CD14-positive monocyte (primary cell): ENCODE data around the gene NUDCD3. TPM values are rescaled to one million over a fixed set of nuclear protein-coding genes. Genes with fewer than 3 reads are reported as not detected.

Experiments
- DNase-seq, 3 donors: peaks; one replicate each; pipeline ENCODE4 v3.0.0-alpha.2; 2011 to 2022
- H2AFZ ChIP-seq: 2 replicates; pipeline ENCODE4 v1.6.0; 2012; ENCODE audit warnings: mild to moderate bottlenecking, low read depth, low read length, inconsistent platforms; ENCODE audit not compliant: insufficient read depth, poor library complexity, severe bottlenecking
- H3K27ac ChIP-seq, 2 donors: 1 replicate in 1 of 2; 2 replicates in 1 of 2; pipeline ENCODE4 v1.5.1; 2012 to 2013; ENCODE audit warnings: low read length in 2 of 2, control low read depth in 1 of 2, inconsistent platforms in 1 of 2, low read depth in 1 of 2, mild to moderate bottlenecking in 1 of 2
- H3K27me3 ChIP-seq, 2 donors: one replicate each; pipeline versions ENCODE4 v1.6.0 to v1.6.1; 2011 to 2013; ENCODE audit warnings: low read length in 2 of 2; ENCODE audit not compliant: control insufficient read depth in 2 of 2, insufficient read depth in 2 of 2
- H3K36me3 ChIP-seq, 2 donors: replicated peaks in 1 of 2; 1 replicate in 1 of 2; 2 replicates in 1 of 2; pipeline versions ENCODE4 v1.5.1 to v1.6.1; 2012 to 2013; ENCODE audit warnings: low read length in 2 of 2, control low read depth in 1 of 2, inconsistent platforms in 1 of 2, mild to moderate bottlenecking in 1 of 2; ENCODE audit not compliant: insufficient read depth in 2 of 2, control insufficient read depth in 1 of 2
- H3K4me1 ChIP-seq, 2 donors: 1 replicate in 1 of 2; 2 replicates in 1 of 2; pipeline versions ENCODE4 v1.5.1 to v1.6.1; 2012 to 2013; ENCODE audit warnings: low read length in 2 of 2, control low read depth in 1 of 2, inconsistent platforms in 1 of 2, mild to moderate bottlenecking in 1 of 2, moderate library complexity in 1 of 2; ENCODE audit not compliant: insufficient read depth in 2 of 2, control insufficient read depth in 1 of 2
- H3K4me2 ChIP-seq: replicated peaks from 2 replicates; pipeline ENCODE3; 2012; ENCODE audit warnings: low read length, moderate library complexity, mild to moderate bottlenecking; ENCODE audit not compliant: poor library complexity, severe bottlenecking; ENCODE audit errors: extremely low read depth
- H3K4me3 ChIP-seq, 3 experiments: fragments of 200-600 bp in 1 of 3; sonication (generic) in 1 of 3; replicated peaks in 1 of 3; 1 replicate in 2 of 3; 2 replicates in 1 of 3; pipeline ENCODE4 v1.5.1; 2011 to 2013; ENCODE audit warnings: low read length in 3 of 3, mild to moderate bottlenecking in 3 of 3, control low read depth in 2 of 3, low read depth in 2 of 3, inconsistent platforms in 1 of 3, moderate library complexity in 1 of 3
- H3K79me2 ChIP-seq: 2 replicates; pipeline ENCODE4 v1.6.0; 2012; ENCODE audit warnings: mild to moderate bottlenecking, control low read depth, inconsistent platforms, low read length, moderate library complexity; ENCODE audit not compliant: insufficient read depth
- H3K9ac ChIP-seq: 2 replicates; pipeline ENCODE4 v1.6.0; 2017; ENCODE audit warnings: low read length, mild to moderate bottlenecking; ENCODE audit not compliant: insufficient read depth, poor library complexity, severe bottlenecking
- H3K9me3 ChIP-seq, 2 donors: replicated peaks in 1 of 2; 1 replicate in 1 of 2; 2 replicates in 1 of 2; pipeline versions ENCODE4 v1.5.1 to v1.6.1; 2012 to 2013; ENCODE audit warnings: low read length in 2 of 2, control low read depth in 1 of 2; ENCODE audit not compliant: control insufficient read depth in 1 of 2, insufficient read depth in 1 of 2
- H4K20me1 ChIP-seq: 2 replicates; pipeline ENCODE4 v1.6.0; 2012; ENCODE audit warnings: mild to moderate bottlenecking, low read length, control low read depth, moderate library complexity; ENCODE audit not compliant: insufficient read depth
- H3K27ac Mint-ChIP-seq, 7 donors: one replicate each; pipeline ENCODE4 v1.8.0; 2020; ENCODE audit warnings: mild to moderate bottlenecking in 7 of 7, mixed read lengths in 7 of 7, moderate library complexity in 6 of 7, inconsistent platforms in 2 of 7
- H3K27me3 Mint-ChIP-seq, 3 donors: one replicate each; pipeline ENCODE4 v1.8.0; 2021 to 2022; ENCODE audit warnings: low read depth in 3 of 3, mild to moderate bottlenecking in 3 of 3, mixed read lengths in 3 of 3, moderate library complexity in 3 of 3, inconsistent platforms in 1 of 3
- H3K36me3 Mint-ChIP-seq, 2 donors: one replicate each; pipeline ENCODE4 v1.8.0; 2020; ENCODE audit warnings: mixed read lengths in 2 of 2, inconsistent platforms in 1 of 2, mild to moderate bottlenecking in 1 of 2
- H3K4me1 Mint-ChIP-seq: one replicate; pipeline ENCODE4 v1.8.0; 2020; ENCODE audit warnings: mild to moderate bottlenecking, mixed read lengths
- H3K4me3 Mint-ChIP-seq, 2 donors: one replicate each; pipeline ENCODE4 v1.8.0; 2020; ENCODE audit warnings: mild to moderate bottlenecking in 2 of 2, mixed read lengths in 2 of 2, moderate library complexity in 1 of 2
- H3K9me3 Mint-ChIP-seq, 7 donors: one replicate each; pipeline ENCODE4 v1.8.0; 2020 to 2022; ENCODE audit warnings: mixed read lengths in 7 of 7, mild to moderate bottlenecking in 6 of 7, moderate library complexity in 6 of 7, inconsistent platforms in 2 of 7
- WGBS: methylation state at CpG from one replicate; pipeline ENCODE4 v1.1.5; 2013; ENCODE audit warnings: missing lambda C conversion rate; ENCODE audit not compliant: insufficient coverage; 5-methylcytosine and 5-hydroxymethylcytosine counted together
- intact Hi-C, 2 donors: fragments of 100-400 bp; cut with micrococcal nuclease; formaldehyde crosslinking; loops; one replicate each; pipeline versions ENCODE4 v1.15.0 to v1.15.1; 2023
- polyA plus RNA-seq, 3 donors: library from polyadenylated mRNA; depleted of rRNA in 1 of 3; unstranded in 2 of 3; stranded (reverse) in 1 of 3; fragments of 300-500 nt in 2 of 3; fragments of >200 nt in 1 of 3; fragmentation: Illumina TruSeq in 2 of 3; gene quantifications; 1 replicate in 2 of 3; 2 replicates in 1 of 3; pipeline ENCODE4 v1.2.3, GENCODE V29; 2012 to 2021
- TF ChIP-seq, protein P1 (sequence below): fragments of 200-600 bp; IDR thresholded peaks from one replicate; pipeline ENCODE4 v1.8.0; 2022; ENCODE audit warnings: antibody characterized with exemption, mild to moderate bottlenecking

The NUDCD3 gene
- polyA plus RNA-seq, 3 donors = 13.6 to 26.5 (median 21.6) TPM

DNA sequence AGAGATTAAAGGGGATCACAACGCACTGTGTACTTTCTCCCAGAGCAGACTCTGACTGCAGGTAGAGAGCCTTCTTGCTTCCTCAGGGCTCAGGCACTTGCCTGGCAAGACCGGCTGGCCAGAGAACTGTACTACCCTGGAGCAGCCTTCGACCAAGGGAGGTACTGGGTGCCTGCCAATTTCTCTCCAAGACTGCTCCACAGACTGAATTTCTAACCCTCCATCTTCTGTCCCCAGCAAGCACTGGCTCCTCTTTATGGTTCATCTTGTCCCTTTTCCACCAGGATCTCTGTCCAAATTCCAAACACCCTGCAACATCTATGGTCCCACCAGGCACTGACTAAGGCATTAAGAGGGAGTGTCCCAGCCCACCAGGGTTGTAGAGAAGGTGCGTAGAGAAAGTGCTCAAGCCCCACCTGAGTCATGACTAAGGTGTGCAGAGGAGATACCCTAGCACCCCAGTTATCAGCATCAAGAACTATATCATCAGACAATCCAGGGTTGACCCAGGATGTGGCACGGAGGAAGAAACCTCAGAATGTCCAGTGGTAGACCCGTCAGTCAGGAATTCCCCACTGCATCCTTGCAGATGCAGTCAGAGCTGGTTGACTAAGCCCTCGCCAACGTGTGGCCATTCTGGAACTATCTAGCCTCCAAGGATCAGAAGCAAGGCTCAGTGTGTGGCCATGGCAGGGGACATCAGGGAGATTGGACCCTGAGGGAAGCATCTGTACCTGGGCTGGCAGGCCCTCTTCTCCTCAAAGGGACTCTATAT is 104.1 kb downstream of the NUDCD3 start:
- H3K9me3 Mint-ChIP-seq = no peaks in the 10 kb centered on the region
- Histone ChIP-seq H3K9me3 (no peaks in the 10 kb centered on the region), H3K27ac (no peak overlapping the region), H3K27me3 (no peaks in the 10 kb centered on the region), H3K9ac (no peak overlapping the region), H3K36me3 (peaks cover 63 to 90% of the 10 kb centered on the region in 2 donors), H3K4me3 (no peak overlapping the region), H3K79me2 (no peaks in the 10 kb centered on the region), H3K4me2 (no peak overlapping the region), H4K20me1 (no peaks in the 10 kb centered on the region), H2AFZ (no peak overlapping the region), H3K4me1 (no peaks in the 10 kb centered on the region)
- H3K4me3 Mint-ChIP-seq = no peak overlapping the region
- no peak for DNase-seq
- intact Hi-C loops = no loop called here
- H3K27ac Mint-ChIP-seq = peak overlapping the region in 4 of 7 donors; percentile 10 to 23 (median 12)
- TF ChIP-seq, protein P1, sequence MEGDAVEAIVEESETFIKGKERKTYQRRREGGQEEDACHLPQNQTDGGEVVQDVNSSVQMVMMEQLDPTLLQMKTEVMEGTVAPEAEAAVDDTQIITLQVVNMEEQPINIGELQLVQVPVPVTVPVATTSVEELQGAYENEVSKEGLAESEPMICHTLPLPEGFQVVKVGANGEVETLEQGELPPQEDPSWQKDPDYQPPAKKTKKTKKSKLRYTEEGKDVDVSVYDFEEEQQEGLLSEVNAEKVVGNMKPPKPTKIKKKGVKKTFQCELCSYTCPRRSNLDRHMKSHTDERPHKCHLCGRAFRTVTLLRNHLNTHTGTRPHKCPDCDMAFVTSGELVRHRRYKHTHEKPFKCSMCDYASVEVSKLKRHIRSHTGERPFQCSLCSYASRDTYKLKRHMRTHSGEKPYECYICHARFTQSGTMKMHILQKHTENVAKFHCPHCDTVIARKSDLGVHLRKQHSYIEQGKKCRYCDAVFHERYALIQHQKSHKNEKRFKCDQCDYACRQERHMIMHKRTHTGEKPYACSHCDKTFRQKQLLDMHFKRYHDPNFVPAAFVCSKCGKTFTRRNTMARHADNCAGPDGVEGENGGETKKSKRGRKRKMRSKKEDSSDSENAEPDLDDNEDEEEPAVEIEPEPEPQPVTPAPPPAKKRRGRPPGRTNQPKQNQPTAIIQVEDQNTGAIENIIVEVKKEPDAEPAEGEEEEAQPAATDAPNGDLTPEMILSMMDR = no peak
- H3K4me1 Mint-ChIP-seq = no peaks in the 10 kb centered on the region
- H3K27me3 Mint-ChIP-seq = no peaks in the 10 kb centered on the region
- WGBS = 93% methylated on average over 5 of the region's 8 CpGs
- peaks cover 79 to 90% of the 10 kb centered on the region in 2 donors for H3K36me3 Mint-ChIP-seq

DNA sequence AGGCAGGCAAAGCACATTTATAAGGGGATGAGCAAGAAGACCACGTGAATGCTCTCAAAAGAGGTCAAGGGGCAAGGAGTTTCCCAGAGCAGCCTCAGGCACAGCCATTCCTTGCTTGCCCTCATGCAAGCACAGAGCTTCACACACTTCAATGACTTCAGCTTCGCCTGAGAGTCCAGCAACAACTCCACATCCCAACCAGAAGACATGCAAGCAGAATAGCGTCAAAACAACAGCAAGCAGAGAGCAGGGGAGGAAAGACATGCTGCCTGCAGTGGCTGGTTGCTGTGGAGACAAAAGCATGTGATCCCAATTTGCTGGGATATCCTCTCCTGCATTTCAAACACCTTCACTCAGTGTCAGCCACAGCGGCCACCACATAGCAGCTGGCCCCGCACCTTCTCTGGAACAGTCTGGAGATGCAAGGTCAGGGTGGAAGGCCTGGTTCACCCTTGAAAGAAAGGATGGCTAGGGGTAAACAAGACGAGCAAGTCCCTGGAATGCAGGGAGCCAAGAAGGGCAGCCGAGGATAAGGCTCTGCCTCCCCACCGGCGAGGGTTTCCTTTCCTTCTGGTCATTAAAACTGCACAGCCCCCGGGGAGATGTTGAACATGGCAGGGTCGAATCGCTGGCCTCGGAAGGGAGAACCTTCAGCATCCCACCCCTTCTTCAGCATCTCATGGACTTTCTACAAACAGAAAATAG is 104.9 kb downstream of the NUDCD3 start:
- no peaks in the 10 kb centered on the region for H3K4me1 ChIP-seq

More for the DNA sequence above, 104.9 kb downstream of the NUDCD3 start:
- Histone ChIP-seq H3K27me3 (no peaks in the 10 kb centered on the region), H3K4me2 (no peak overlapping the region), H3K9ac (no peak overlapping the region), H3K36me3 (peaks cover 56 to 83% of the 10 kb centered on the region in 2 donors), H4K20me1 (no peaks in the 10 kb centered on the region), H3K27ac (no peak overlapping the region), H3K79me2 (no peaks in the 10 kb centered on the region), H3K9me3 (no peaks in the 10 kb centered on the region), H2AFZ (no peak overlapping the region), H3K4me3 (no peak overlapping the region)
- Mint-ChIP-seq H3K4me1 (no peaks in the 10 kb centered on the region), H3K27ac (peak overlapping the region in 1 of 7 donors; percentile 48), H3K4me3 (no peak overlapping the region), H3K9me3 (no peaks in the 10 kb centered on the region), H3K27me3 (no peaks in the 10 kb centered on the region), H3K36me3 (peaks cover 71 to 83% of the 10 kb centered on the region in 2 donors)
- 95% methylated on average over 4 of the region's 13 CpGs for WGBS
- TF ChIP-seq, protein P1 = no peak
- intact Hi-C loops = no loop called here
- DNase-seq = no peak
